ENCODE data around the gene POLD2.

POLD2 gene

DNA sequence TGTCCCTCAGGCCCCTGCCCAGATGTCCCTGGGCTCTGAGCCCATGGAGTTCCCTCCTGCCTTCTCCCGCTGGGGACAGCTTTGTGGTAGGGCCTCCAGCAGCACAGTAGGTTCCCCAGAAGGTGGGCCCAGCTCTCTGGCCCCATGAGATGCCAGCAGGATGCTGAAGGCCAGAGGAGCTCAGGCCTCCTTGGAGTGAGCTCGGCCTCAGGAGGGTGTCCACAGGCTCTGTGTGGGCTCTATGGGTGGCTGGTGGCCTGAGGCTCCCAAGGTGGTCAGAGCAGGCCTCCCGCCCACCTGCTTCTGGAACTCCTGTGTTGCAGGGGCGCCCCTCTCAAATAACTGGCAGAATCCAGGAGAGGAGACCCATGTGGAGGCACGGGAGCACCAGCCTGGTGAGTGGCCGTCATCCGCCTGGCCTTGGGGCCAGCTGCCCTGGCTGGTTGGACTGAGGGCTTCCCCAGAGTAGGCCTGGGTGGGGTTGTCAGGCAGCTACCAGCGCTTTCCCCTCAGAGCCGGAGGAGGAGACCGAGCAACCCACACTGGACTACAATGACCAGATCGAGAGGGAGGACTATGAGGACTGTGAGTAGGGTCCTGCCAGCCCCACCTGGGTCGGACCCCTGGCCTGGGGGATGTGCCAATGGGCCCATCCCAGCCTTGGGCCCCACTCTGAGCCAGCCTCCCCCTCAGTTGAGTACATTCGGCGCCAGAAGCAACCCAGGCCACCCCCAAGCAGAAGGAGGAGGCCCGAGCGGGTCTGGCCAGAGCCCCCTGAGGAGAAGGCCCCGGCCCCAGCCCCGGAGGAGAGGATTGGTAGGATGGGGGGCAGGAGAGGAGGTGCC lies 16.0 kb downstream of the POLD2 start:
- no peak overlapping the region for H3K4me3 ChIP-seq (ENCODE audit: control insufficient read depth in 1 of 7, extremely low read depth in 1 of 7, insufficient read depth in 4 of 7, low read depth in 2 of 7, low read length in 6 of 7)
- H3K27me3 ChIP-seq (replicated peaks in 2 of 5; ENCODE audit: control insufficient read depth in 4 of 5, insufficient read depth in 5 of 5, low read length in 4 of 5), result no peaks in the 10 kb centered on the region
- CTCF ChIA-PET, result interaction anchor here (1.2 to 1.6 kb wide), 2 partner anchors 10 to 27 kb away, joined by 3 to 4 read pairs; no protein-coding TSS in a partner anchor
- peaks cover 0 to 37% (median 7%) of the 10 kb centered on the region in 4 experiments for H3K36me3 ChIP-seq (ENCODE audit: control insufficient read depth in 4 of 4, insufficient read depth in 4 of 4, low read length in 3 of 4)
- DNase-seq, result no peak
- H3K4me1 ChIP-seq (ENCODE audit: control extremely low read depth in 1 of 4, control insufficient read depth in 4 of 4, insufficient read depth in 4 of 4, low read length in 3 of 4), result peaks cover 0 to 28% (median 17%) of the 10 kb centered on the region in 4 experiments
- H3K27ac ChIP-seq (ENCODE audit: insufficient read depth in 1 of 2, low read depth in 1 of 2, low read length in 2 of 2, poor library complexity in 1 of 2, severe bottlenecking in 2 of 2), result no peak overlapping the region
- 98% methylated on average over 8 of the region's 18 CpGs for WGBS (ENCODE audit: insufficient coverage)
- POLR2A ChIA-PET, result no interaction called here
- H3K9me3 ChIP-seq (ENCODE audit: control extremely low read depth in 1 of 5, control insufficient read depth in 4 of 5, insufficient read depth in 2 of 5, low read depth in 1 of 5, low read length in 4 of 5), result no peaks in the 10 kb centered on the region

- ChIA-PET POLR2A (no interaction called here), CTCF (interaction anchor here (1.2 to 1.6 kb wide), 2 partner anchors 9 to 26 kb away, joined by 3 to 4 read pairs; no protein-coding TSS in a partner anchor)
- H3K27ac ChIP-seq (ENCODE audit: insufficient read depth in 1 of 2, low read depth in 1 of 2, low read length in 2 of 2, poor library complexity in 1 of 2, severe bottlenecking in 2 of 2), result no peak overlapping the region
- peaks cover 0 to 33% (median 6%) of the 10 kb centered on the region in 4 experiments for H3K36me3 ChIP-seq (ENCODE audit: control insufficient read depth in 4 of 4, insufficient read depth in 4 of 4, low read length in 3 of 4)
- peaks cover 0 to 28% (median 17%) of the 10 kb centered on the region in 4 experiments for H3K4me1 ChIP-seq (ENCODE audit: control extremely low read depth in 1 of 4, control insufficient read depth in 4 of 4, insufficient read depth in 4 of 4, low read length in 3 of 4)
- WGBS (ENCODE audit: insufficient coverage), result 91% methylated on average over 9 of the region's 10 CpGs
- no peaks in the 10 kb centered on the region for H3K9me3 ChIP-seq (ENCODE audit: control extremely low read depth in 1 of 5, control insufficient read depth in 4 of 5, insufficient read depth in 2 of 5, low read depth in 1 of 5, low read length in 4 of 5)
- no peak for DNase-seq
- no peak overlapping the region for H3K4me3 ChIP-seq (ENCODE audit: control insufficient read depth in 1 of 7, extremely low read depth in 1 of 7, insufficient read depth in 4 of 7, low read depth in 2 of 7, low read length in 6 of 7)
- no peaks in the 10 kb centered on the region for H3K27me3 ChIP-seq (replicated peaks in 2 of 5; ENCODE audit: control insufficient read depth in 4 of 5, insufficient read depth in 5 of 5, low read length in 4 of 5)
Observed at GRCh38 chr7:44106311-44107065, 16.9 kb downstream of the POLD2 start.

- CTCF ChIA-PET, result interaction anchor here (1.0 to 1.6 kb wide), 2 partner anchors 8 to 35 kb away, joined by 3 to 4 read pairs; partner anchors contain the start of gene MYL7
- H3K4me3 ChIP-seq (ENCODE audit: control insufficient read depth in 1 of 7, extremely low read depth in 1 of 7, insufficient read depth in 4 of 7, low read depth in 2 of 7, low read length in 6 of 7), result peak overlapping the region in 1 of 7 experiments; percentile 62
- peaks cover 0 to 28% (median 17%) of the 10 kb centered on the region in 4 experiments for H3K4me1 ChIP-seq (ENCODE audit: control extremely low read depth in 1 of 4, control insufficient read depth in 4 of 4, insufficient read depth in 4 of 4, low read length in 3 of 4)
- H3K36me3 ChIP-seq (ENCODE audit: control insufficient read depth in 4 of 4, insufficient read depth in 4 of 4, low read length in 3 of 4), result peaks cover 0 to 27% (median 3%) of the 10 kb centered on the region in 4 experiments
- H3K27ac ChIP-seq (ENCODE audit: insufficient read depth in 1 of 2, low read depth in 1 of 2, low read length in 2 of 2, poor library complexity in 1 of 2, severe bottlenecking in 2 of 2), result no peak overlapping the region
- WGBS (ENCODE audit: insufficient coverage), result 86% methylated on average over 1 of the region's 2 CpGs
- H3K9me3 ChIP-seq (ENCODE audit: control extremely low read depth in 1 of 5, control insufficient read depth in 4 of 5, insufficient read depth in 2 of 5, low read depth in 1 of 5, low read length in 4 of 5), result no peaks in the 10 kb centered on the region
- DNase-seq, result no peak
- no peaks in the 10 kb centered on the region for H3K27me3 ChIP-seq (replicated peaks in 2 of 5; ENCODE audit: control insufficient read depth in 4 of 5, insufficient read depth in 5 of 5, low read length in 4 of 5)
- POLR2A ChIA-PET, result no interaction called here
Observed at GRCh38 chr7:44105832-44106231, 17.5 kb downstream of the POLD2 start.

DNA sequence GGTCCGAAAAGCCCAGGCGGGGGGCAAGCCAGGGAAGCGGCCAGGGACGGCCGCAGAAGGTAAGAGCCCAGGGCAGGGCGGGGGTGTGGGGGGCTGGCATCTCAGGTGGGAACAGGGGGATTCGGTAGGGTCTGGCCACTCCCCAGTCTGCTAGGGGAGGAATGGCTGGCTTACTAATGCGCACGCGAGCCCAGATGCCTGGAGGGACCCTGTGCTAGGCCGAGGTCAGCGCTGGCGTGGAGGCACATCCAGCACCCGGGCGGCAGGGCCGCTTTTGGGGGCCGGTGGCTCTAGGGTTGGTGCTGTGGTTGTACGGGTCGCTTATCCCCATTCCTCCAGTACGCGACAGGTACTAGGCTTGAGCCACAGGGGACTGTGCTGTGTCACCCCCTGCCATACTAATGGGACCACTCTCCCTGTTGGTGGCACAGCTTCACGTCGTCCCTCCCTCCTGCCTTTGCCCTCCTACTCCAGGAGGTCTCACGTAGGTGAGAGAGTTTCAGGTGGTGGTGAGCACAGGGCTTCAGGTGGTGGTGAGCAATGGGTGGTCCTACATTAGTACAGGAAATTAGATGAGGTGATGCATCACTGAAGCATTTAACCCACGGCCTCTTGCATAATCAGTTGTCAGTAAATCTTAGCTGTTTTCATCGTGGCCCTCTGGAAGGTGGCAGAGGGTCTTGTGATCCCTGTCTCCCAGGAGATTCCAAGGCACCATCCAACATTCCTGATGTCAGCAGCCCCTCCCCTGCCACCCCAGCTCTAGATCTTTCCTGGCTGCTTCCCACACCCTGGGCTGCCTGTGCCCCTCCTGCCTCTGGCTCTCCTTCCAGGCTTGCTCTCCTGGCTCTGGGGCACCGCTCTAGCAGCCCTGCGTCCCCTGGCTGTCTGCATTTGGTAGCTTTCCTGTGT lies 18.2 kb downstream of the POLD2 start:
- Histone ChIP-seq H3K27me3 (replicated peaks in 2 of 5; ENCODE audit: control insufficient read depth in 4 of 5, insufficient read depth in 5 of 5, low read length in 4 of 5) (no peaks in the 10 kb centered on the region), H3K36me3 (ENCODE audit: control insufficient read depth in 4 of 4, insufficient read depth in 4 of 4, low read length in 3 of 4) (peaks cover 0 to 20% (median 1%) of the 10 kb centered on the region in 4 experiments), H3K4me3 (ENCODE audit: control insufficient read depth in 1 of 7, extremely low read depth in 1 of 7, insufficient read depth in 4 of 7, low read depth in 2 of 7, low read length in 6 of 7) (peak overlapping the region in 6 of 7 experiments; percentile 1 to 76 (median 59)), H3K27ac (ENCODE audit: insufficient read depth in 1 of 2, low read depth in 1 of 2, low read length in 2 of 2, poor library complexity in 1 of 2, severe bottlenecking in 2 of 2) (no peak overlapping the region), H3K9me3 (ENCODE audit: control extremely low read depth in 1 of 5, control insufficient read depth in 4 of 5, insufficient read depth in 2 of 5, low read depth in 1 of 5, low read length in 4 of 5) (no peaks in the 10 kb centered on the region), H3K4me1 (ENCODE audit: control extremely low read depth in 1 of 4, control insufficient read depth in 4 of 4, insufficient read depth in 4 of 4, low read length in 3 of 4) (peaks cover 0 to 30% (median 17%) of the 10 kb centered on the region in 4 experiments)
- WGBS (ENCODE audit: insufficient coverage), result 46% methylated on average over 25 of the region's 28 CpGs
- ChIA-PET POLR2A (no interaction called here), CTCF (interaction anchor here (0.8 to 1.6 kb wide), 4 partner anchors 8 to 36 kb away, joined by 3 to 4 read pairs (median 4); partner anchors contain the start of genes MYL7 and POLD2)
- peak in 1 of 3 donors; percentile 23 for DNase-seq

DNA sequence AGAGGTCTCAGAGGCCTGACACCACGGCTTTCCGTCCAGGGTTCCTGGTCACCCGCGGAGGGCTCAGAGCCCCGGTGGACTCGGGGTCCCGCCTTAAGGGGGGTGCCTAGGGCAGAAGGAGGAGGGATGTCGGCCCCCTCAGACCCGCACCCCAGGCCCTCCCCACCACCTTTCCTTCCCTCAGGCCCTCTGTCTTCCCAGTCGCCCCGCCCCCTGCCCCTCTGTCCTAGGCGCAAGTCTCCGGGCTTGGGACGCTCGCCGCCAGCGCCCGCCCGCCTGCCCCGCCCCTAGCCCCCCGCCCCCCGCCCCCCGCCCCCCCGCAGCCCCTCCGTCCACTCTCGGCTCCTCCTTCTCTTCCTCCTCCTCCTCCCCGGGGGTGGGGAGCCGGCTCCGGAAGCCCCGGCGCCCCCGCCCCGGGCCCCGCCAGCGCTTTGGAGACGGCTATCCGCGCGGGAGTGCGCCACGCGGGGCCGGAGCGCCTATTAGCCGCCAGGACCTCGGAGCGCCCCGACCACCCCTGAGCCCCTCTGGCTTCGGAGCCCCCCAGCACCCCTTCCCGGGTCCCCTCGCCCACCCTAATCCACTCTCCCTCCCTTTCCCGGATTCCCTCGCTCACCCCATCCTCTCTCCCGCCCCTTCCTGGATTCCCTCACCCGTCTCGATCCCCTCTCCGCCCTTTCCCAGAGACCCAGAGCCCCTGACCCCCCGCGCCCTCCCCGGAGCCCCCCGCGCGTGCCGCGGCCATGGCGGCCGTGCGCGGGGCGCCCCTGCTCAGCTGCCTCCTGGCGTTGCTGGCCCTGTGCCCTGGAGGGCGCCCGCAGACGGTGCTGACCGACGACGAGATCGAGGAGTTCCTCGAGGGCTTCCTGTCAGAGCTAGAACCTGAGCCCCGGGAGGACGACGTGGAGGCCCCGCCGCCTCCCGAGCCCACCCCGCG lies 19.2 kb downstream of the POLD2 start, which contains the start of gene AEBP1:
AEBP1 (plus strand) TSS at position 423 of the 937 bp plus-strand sequence; CDS start at position 744, 321 bp downstream.
- Histone ChIP-seq H3K27me3 (replicated peaks in 2 of 5; ENCODE audit: control insufficient read depth in 4 of 5, insufficient read depth in 5 of 5, low read length in 4 of 5) (no peaks in the 10 kb centered on the region), H3K4me3 (ENCODE audit: control insufficient read depth in 1 of 7, extremely low read depth in 1 of 7, insufficient read depth in 4 of 7, low read depth in 2 of 7, low read length in 6 of 7) (peak within 1 kb of the TSS in 6 of 7 experiments; percentile 49 to 76 (median 59)), H3K36me3 (ENCODE audit: control insufficient read depth in 4 of 4, insufficient read depth in 4 of 4, low read length in 3 of 4) (peaks cover 0 to 13% (median 0%) of the 10 kb centered on the region in 4 experiments), H3K27ac (ENCODE audit: insufficient read depth in 1 of 2, low read depth in 1 of 2, low read length in 2 of 2, poor library complexity in 1 of 2, severe bottlenecking in 2 of 2) (no peak within 1 kb of the TSS), H3K4me1 (ENCODE audit: control extremely low read depth in 1 of 4, control insufficient read depth in 4 of 4, insufficient read depth in 4 of 4, low read length in 3 of 4) (peaks cover 3 to 30% (median 18%) of the 10 kb centered on the region in 4 experiments), H3K9me3 (ENCODE audit: control extremely low read depth in 1 of 5, control insufficient read depth in 4 of 5, insufficient read depth in 2 of 5, low read depth in 1 of 5, low read length in 4 of 5) (no peaks in the 10 kb centered on the region)
- WGBS (ENCODE audit: insufficient coverage), result 0% methylated on average over 29 of the region's 87 CpGs
- CTCF ChIA-PET, result interaction anchor here (0.8 to 1.4 kb wide), 2 partner anchors 19 to 30 kb away, joined by 3 to 4 read pairs; partner anchors contain the start of gene POLD2
- POLR2A ChIA-PET, result no interaction called here
- DNase-seq, result peak; percentile 36 to 60 (median 51)
